BJ (cell line): ENCODE data around the gene THAP10. TPM values are rescaled to one million over a fixed set of nuclear protein-coding genes. Genes with fewer than 3 reads are reported as not detected.
A peak's percentile ranks its signal among the peaks of the same experiment; 100 is the strongest.

Experiments used
- CTCF ChIA-PET: fragments of 350-600 bp; formaldehyde crosslinking; extraction: SDS; loops from one replicate; lab custom pipeline; 2021; ENCODE audit warnings: antibody characterized with exemption, inconsistent platforms; lab: Yijun Ruan, JAX
- POLR2A ChIA-PET: fragments of 300-600 bp; sonication (Branson Sonifier 250); formaldehyde crosslinking; extraction: SDS; loops from one replicate; lab custom pipeline; 2021; ENCODE audit warnings: antibody characterized with exemption; lab: Charles Lee
- DNase-seq: peaks from one replicate; pipeline ENCODE4 v3.0.0-alpha.2; 2011; ENCODE audit warnings: low read depth
- H3K27me3 ChIP-seq: 2 replicates; pipeline ENCODE4 v1.6.0; 2011; ENCODE audit warnings: low read length; ENCODE audit not compliant: control insufficient read depth, insufficient read depth
- H3K36me3 ChIP-seq: 2 replicates; pipeline ENCODE4 v1.5.1; 2011; ENCODE audit warnings: low read length; ENCODE audit not compliant: control insufficient read depth, insufficient read depth
- H3K4me3 ChIP-seq: 2 replicates; pipeline ENCODE4 v1.5.1; 2011; ENCODE audit warnings: low read depth, mild to moderate bottlenecking, control low read depth, low read length
- CTCF ChIP-seq: IDR thresholded peaks from 2 replicates; pipeline ENCODE4 v1.5.1; 2011; ENCODE audit warnings: low read depth, mild to moderate bottlenecking, control low read depth, inconsistent platforms, low read length, moderate library complexity; ENCODE audit not compliant: insufficient read depth
- polyA plus RNA-seq: library from polyadenylated mRNA; depleted of rRNA; stranded (reverse); fragments of >200 nt; gene quantifications from 2 replicates; pipeline ENCODE4 v1.2.3, GENCODE V29; 2011

The THAP10 gene
- polyA plus RNA-seq, 1 experiment = 2.8 TPM

GRCh38 chr15:70853318-70853972, 38.8 kb downstream of the THAP10 start:
- DNase-seq = no peak
- ChIA-PET CTCF (interaction anchor here (1.0 to 2.6 kb wide), 4 partner anchors 10 to 28 kb away, joined by 4 to 10 read pairs (median 7); no protein-coding TSS in a partner anchor), POLR2A (no interaction called here)
- Histone ChIP-seq H3K27me3 (no peaks in the 10 kb centered on the region), H3K36me3 (peaks cover 2% of the 10 kb centered on the region; the same call in 1 of the 2 replicates), H3K4me3 (peak overlapping the region; percentile 80)
- no peak for TF ChIP-seq CTCF

- ChIA-PET POLR2A (interaction anchor here (0.5 to 1.3 kb wide), 4 partner anchors 11 to 1351 kb away, joined by 3 to 14 read pairs (median 4); no protein-coding TSS in a partner anchor), CTCF (interaction anchor here (0.5 to 2.5 kb wide), 8 partner anchors 17 to 579 kb away, joined by 3 to 10 read pairs (median 5); no protein-coding TSS in a partner anchor)
- no peak for DNase-seq
- Histone ChIP-seq H3K36me3 (peaks cover 4% of the 10 kb centered on the region), H3K27me3 (no peaks in the 10 kb centered on the region), H3K4me3 (peak overlapping the region; percentile 80)
- TF ChIP-seq CTCF = no peak
These were observed 39.5 kb downstream of the THAP10 start for GRCh38 chr15:70852501-70853317.

- DNase-seq = no peak
- ChIA-PET CTCF (interaction anchor here (0.8 to 2.5 kb wide), 6 partner anchors 12 to 40 kb away, joined by 3 to 8 read pairs (median 4); no protein-coding TSS in a partner anchor), POLR2A (interaction anchor here (0.5 to 1.3 kb wide), 3 partner anchors 8 to 12 kb away, joined by 3 to 5 read pairs (median 3); no protein-coding TSS in a partner anchor)
- H3K36me3 ChIP-seq = peaks cover 4% of the 10 kb centered on the region
- 0 out of 2 replicates have a peak overlapping the region, but pooled peaks have one; percentile 80 for H3K4me3 ChIP-seq
- no peak for TF ChIP-seq CTCF
- H3K27me3 ChIP-seq = no peaks in the 10 kb centered on the region
These were observed 40.3 kb downstream of the THAP10 start for GRCh38 chr15:70851889-70852288.

GRCh38 chr15:70845602-70846360, 46.5 kb downstream of the THAP10 start:
- H3K27me3 ChIP-seq = no peaks in the 10 kb centered on the region
- DNase-seq = no peak
- CTCF ChIA-PET = interaction anchor here (1.2 to 2.3 kb wide), 2 partner anchors 9 to 29 kb away, joined by 4 to 7 read pairs; partner anchors contain the start of gene LARP6
- peaks cover 6% of the 10 kb centered on the region for H3K36me3 ChIP-seq
- H3K4me3 ChIP-seq = no peak overlapping the region
- TF ChIP-seq CTCF = no peak
- POLR2A ChIA-PET = no interaction called here
